Caco-2 (cell line): ENCODE measurements around the gene SEMA3F. TPM values are rescaled to one million over a fixed set of nuclear protein-coding genes. Genes with fewer than 3 reads are reported as not detected.

ENCODE experiments used
- BruUV-seq: library from RNA; stranded (reverse); fragments of 400-500 nt; replicated peaks from 2 replicates; lab custom pipeline; 2021; lab: Mats Ljungman, UMichigan
- CTCF ChIA-PET: fragments of 300-600 bp; sonication (Branson Sonifier 250); formaldehyde crosslinking; loops from one replicate; lab custom pipeline; 2022; ENCODE audit warnings: antibody characterized with exemption; lab: Charles Lee
- POLR2A ChIA-PET: fragments of 300-600 bp; sonication (Branson Sonifier 250); formaldehyde crosslinking; loops from one replicate; lab custom pipeline; 2022; ENCODE audit warnings: antibody characterized with exemption; lab: Charles Lee
- DNase-seq, 2 experiments: peaks; one replicate each; pipeline versions ENCODE4 v3.0.0 to v3.0.0-alpha.2; 2020 to 2022
- H3K27me3 ChIP-seq: replicated peaks from 2 replicates; pipeline ENCODE4 v1.6.0; 2011; ENCODE audit warnings: low read length; ENCODE audit not compliant: control insufficient read depth, insufficient read depth
- H3K36me3 ChIP-seq: 2 replicates; pipeline ENCODE4 v1.5.1; 2011; ENCODE audit warnings: low read length; ENCODE audit not compliant: control insufficient read depth, insufficient read depth
- H3K4me1 ChIP-seq: fragments of 250-450 bp; sonication (Bioruptor Pico); 2 replicates; pipeline ENCODE4 v1.5.1; 2020; ENCODE audit warnings: mild to moderate bottlenecking
- H3K4me3 ChIP-seq: 2 replicates; pipeline ENCODE4 v1.5.1; 2011; ENCODE audit warnings: low read depth, mild to moderate bottlenecking, control low read depth, low read length
- H3K9me3 ChIP-seq: fragments of 250-450 bp; sonication (Bioruptor Pico); 2 replicates; pipeline ENCODE4 v1.5.1; 2020; ENCODE audit warnings: mild to moderate bottlenecking, moderate library complexity
- H3K27ac Mint-ChIP-seq: one replicate; pipeline ENCODE4 v1.8.0; 2022; ENCODE audit warnings: mixed read lengths; ENCODE audit not compliant: unreplicated experiment
- H3K27me3 Mint-ChIP-seq: one replicate; pipeline ENCODE4 v1.8.0; 2022; ENCODE audit warnings: mixed read lengths; ENCODE audit not compliant: insufficient read depth, unreplicated experiment
- H3K36me3 Mint-ChIP-seq: one replicate; pipeline ENCODE4 v1.8.0; 2022; ENCODE audit warnings: mild to moderate bottlenecking, mixed read lengths; ENCODE audit not compliant: insufficient read depth, unreplicated experiment
- H3K4me1 Mint-ChIP-seq: one replicate; pipeline ENCODE4 v1.8.0; 2022; ENCODE audit warnings: low read depth, mixed read lengths; ENCODE audit not compliant: unreplicated experiment
- H3K4me3 Mint-ChIP-seq: one replicate; pipeline ENCODE4 v1.8.0; 2022; ENCODE audit warnings: mild to moderate bottlenecking, moderate library complexity, mixed read lengths; ENCODE audit not compliant: unreplicated experiment
- H3K9me3 Mint-ChIP-seq: one replicate; pipeline ENCODE4 v1.8.0; 2022; ENCODE audit warnings: mixed read lengths; ENCODE audit not compliant: unreplicated experiment
- intact Hi-C: fragments of 100-400 bp; cut with micrococcal nuclease; formaldehyde crosslinking; loops from one replicate; pipeline ENCODE4 v1.10.0; 2022; ENCODE audit not compliant: unreplicated experiment
- total RNA-seq: library from RNA; stranded (reverse); gene quantifications from 2 replicates; pipeline ENCODE4 v1.2.3, GENCODE V29; 2022
- TF ChIP-seq, protein P1 (sequence below), 2 experiments: fragments of 200-600 bp in 1 of 2; IDR thresholded peaks; 1 replicate in 1 of 2; 2 replicates in 1 of 2; pipeline versions ENCODE4 v1.5.1 to v1.8.0; 2011 to 2022; ENCODE audit warnings: antibody characterized with exemption in 1 of 2, control low read depth in 1 of 2, inconsistent platforms in 1 of 2, low read depth in 1 of 2, low read length in 1 of 2, mild to moderate bottlenecking in 1 of 2, moderate library complexity in 1 of 2; ENCODE audit not compliant: insufficient read depth in 1 of 2, severe bottlenecking in 1 of 2, unreplicated experiment in 1 of 2

SEMA3F gene
- total RNA-seq, 1 experiment from 2014 or later = 16.5 TPM

DNA sequence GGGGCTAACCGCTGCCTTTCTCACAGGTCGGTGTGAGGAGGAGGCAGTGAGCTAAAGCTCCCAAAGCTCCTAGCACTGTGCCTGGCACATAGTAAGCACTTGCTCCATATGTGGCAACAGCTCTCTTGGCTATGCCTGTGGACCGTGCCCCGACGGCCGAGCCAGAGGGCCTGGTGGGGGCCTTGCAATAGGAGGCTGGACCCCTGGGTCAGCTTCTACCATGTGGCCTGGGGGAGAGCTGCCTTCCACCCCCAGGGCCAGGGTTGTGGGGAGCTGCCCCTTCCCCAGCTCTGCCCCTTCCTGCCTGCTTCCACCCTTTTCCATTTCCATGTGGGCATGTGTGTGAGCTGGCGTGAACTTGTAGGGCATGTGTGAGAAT is 19.4 kb downstream of the SEMA3F start:
- H3K4me1 ChIP-seq = peaks cover 8% of the 10 kb centered on the region
- TF ChIP-seq, protein P1, sequence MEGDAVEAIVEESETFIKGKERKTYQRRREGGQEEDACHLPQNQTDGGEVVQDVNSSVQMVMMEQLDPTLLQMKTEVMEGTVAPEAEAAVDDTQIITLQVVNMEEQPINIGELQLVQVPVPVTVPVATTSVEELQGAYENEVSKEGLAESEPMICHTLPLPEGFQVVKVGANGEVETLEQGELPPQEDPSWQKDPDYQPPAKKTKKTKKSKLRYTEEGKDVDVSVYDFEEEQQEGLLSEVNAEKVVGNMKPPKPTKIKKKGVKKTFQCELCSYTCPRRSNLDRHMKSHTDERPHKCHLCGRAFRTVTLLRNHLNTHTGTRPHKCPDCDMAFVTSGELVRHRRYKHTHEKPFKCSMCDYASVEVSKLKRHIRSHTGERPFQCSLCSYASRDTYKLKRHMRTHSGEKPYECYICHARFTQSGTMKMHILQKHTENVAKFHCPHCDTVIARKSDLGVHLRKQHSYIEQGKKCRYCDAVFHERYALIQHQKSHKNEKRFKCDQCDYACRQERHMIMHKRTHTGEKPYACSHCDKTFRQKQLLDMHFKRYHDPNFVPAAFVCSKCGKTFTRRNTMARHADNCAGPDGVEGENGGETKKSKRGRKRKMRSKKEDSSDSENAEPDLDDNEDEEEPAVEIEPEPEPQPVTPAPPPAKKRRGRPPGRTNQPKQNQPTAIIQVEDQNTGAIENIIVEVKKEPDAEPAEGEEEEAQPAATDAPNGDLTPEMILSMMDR (IDR thresholded peaks at IDR 0.05; ENCODE audit: insufficient read depth in 1 of 2, low read depth in 1 of 2, low read length in 1 of 2, severe bottlenecking in 1 of 2, unreplicated experiment in 1 of 2) = no peak
- H3K9me3 Mint-ChIP-seq = no peaks in the 10 kb centered on the region
- no peaks in the 10 kb centered on the region for H3K36me3 ChIP-seq
- H3K4me3 Mint-ChIP-seq = no peak overlapping the region
- DNase-seq = no peak
- H3K9me3 ChIP-seq = no peaks in the 10 kb centered on the region
- CTCF ChIA-PET = interaction anchor here (1.2 kb wide), 1 partner anchor 14 kb away, joined by 4 read pairs; no protein-coding TSS in a partner anchor
- no peak overlapping the region for H3K4me3 ChIP-seq
- H3K27ac Mint-ChIP-seq = no peak overlapping the region
- peaks cover 2% of the 10 kb centered on the region for H3K4me1 Mint-ChIP-seq
- BruUV-seq = no TSS peak
- H3K36me3 Mint-ChIP-seq = no peaks in the 10 kb centered on the region
- intact Hi-C loops = no loop called here
- no peaks in the 10 kb centered on the region for H3K27me3 Mint-ChIP-seq
- POLR2A ChIA-PET = no interaction called here
- H3K27me3 ChIP-seq = no peaks in the 10 kb centered on the region

DNA sequence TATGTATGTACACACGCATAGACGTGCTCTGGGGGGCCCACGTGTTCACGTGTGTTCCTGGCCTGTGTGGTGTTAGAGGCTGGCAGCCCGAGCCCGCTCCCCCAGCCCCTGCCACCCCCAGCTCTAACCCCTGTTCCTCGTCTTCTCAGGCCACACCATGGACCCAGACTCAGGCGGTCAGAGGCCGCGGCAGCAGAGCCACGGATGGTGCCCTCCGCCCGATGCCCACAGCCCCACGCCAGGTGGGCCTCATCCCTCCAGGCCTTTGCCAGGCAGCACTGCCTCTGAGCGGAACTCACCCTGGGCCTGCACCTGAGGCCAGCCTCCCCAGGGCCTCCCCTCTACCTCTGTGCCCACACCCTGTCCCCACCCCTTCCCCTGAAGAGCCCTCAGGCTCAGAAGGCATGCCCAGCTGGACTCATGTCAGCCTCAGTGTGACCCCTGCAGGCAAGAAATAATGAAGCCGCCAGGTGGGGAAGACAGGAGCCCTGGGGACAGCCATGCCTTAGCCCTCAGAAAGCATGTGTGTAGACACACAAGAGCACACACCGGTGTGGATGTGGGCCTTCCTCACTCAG is 19.9 kb downstream of the SEMA3F start:
- H3K9me3 ChIP-seq = no peaks in the 10 kb centered on the region
- no peaks in the 10 kb centered on the region for H3K36me3 ChIP-seq
- ChIA-PET CTCF (interaction anchor here (1.2 kb wide), 1 partner anchor 14 kb away, joined by 4 read pairs; no protein-coding TSS in a partner anchor), POLR2A (no interaction called here)
- H3K4me1 ChIP-seq = peaks cover 14% of the 10 kb centered on the region
- intact Hi-C loops = no loop called here
- DNase-seq = no peak
- no peaks in the 10 kb centered on the region for H3K36me3 Mint-ChIP-seq
- H3K27ac Mint-ChIP-seq = no peak overlapping the region
- H3K27me3 ChIP-seq = no peaks in the 10 kb centered on the region
- BruUV-seq = no TSS peak
- no peaks in the 10 kb centered on the region for H3K27me3 Mint-ChIP-seq
- H3K9me3 Mint-ChIP-seq = no peaks in the 10 kb centered on the region
- no peak overlapping the region for H3K4me3 ChIP-seq
- H3K4me1 Mint-ChIP-seq = peaks cover 8% of the 10 kb centered on the region
- TF ChIP-seq, protein P1 (IDR thresholded peaks at IDR 0.05; ENCODE audit: insufficient read depth in 1 of 2, low read depth in 1 of 2, low read length in 1 of 2, severe bottlenecking in 1 of 2, unreplicated experiment in 1 of 2) = no peak
- no peak overlapping the region for H3K4me3 Mint-ChIP-seq

DNA sequence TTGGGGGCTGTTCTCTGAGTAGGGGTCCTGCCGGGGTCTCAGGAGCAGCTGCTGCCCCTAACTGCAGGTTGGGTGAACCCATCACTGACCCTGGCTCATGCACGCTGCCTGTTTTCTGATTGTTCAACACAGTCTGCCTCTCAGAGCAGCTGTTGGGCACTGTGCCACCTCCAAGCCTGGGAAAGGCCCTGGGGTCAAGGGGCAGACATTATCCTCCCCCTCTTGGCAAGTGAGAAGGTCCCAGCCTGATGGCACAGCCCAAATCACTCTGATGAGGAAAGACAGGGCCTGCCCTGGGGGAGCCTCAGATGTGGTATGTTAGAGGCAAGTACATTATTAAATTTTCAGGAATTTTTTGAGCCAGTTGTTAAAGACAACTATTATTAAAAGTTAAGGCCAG is 22.2 kb downstream of the SEMA3F start:
- Histone ChIP-seq H3K4me3 (no peak overlapping the region), H3K27me3 (no peaks in the 10 kb centered on the region), H3K4me1 (peaks cover 29% of the 10 kb centered on the region), H3K9me3 (no peaks in the 10 kb centered on the region), H3K36me3 (no peaks in the 10 kb centered on the region)
- H3K9me3 Mint-ChIP-seq = no peaks in the 10 kb centered on the region
- H3K27ac Mint-ChIP-seq = no peak overlapping the region
- H3K27me3 Mint-ChIP-seq = no peaks in the 10 kb centered on the region
- BruUV-seq = no TSS peak
- no peak for DNase-seq
- intact Hi-C loops = no loop called here
- ChIA-PET CTCF (no interaction called here), POLR2A (no interaction called here)
- TF ChIP-seq, protein P1 (IDR thresholded peaks at IDR 0.05; ENCODE audit: insufficient read depth in 1 of 2, low read depth in 1 of 2, low read length in 1 of 2, severe bottlenecking in 1 of 2, unreplicated experiment in 1 of 2) = no peak
- H3K4me1 Mint-ChIP-seq = peaks cover 20% of the 10 kb centered on the region
- peaks cover 10% of the 10 kb centered on the region for H3K36me3 Mint-ChIP-seq
- no peak overlapping the region for H3K4me3 Mint-ChIP-seq
